HG02623 (cell line): Measurements from ENCODE around the gene TENM4.
"Not testable (repeated sequence)": the region's sequence is repeated elsewhere in the genome, so short reads cannot be mapped to it uniquely, and the experiment has no call there.

ENCODE experiments used
- ATAC-seq: cut with Tn5 transposase; IDR thresholded peaks from one replicate; pipeline ENCODE4 v1.9.1; 2021; ENCODE audit warnings: moderate library complexity; ENCODE audit not compliant: unreplicated experiment

The TENM4 gene

DNA sequence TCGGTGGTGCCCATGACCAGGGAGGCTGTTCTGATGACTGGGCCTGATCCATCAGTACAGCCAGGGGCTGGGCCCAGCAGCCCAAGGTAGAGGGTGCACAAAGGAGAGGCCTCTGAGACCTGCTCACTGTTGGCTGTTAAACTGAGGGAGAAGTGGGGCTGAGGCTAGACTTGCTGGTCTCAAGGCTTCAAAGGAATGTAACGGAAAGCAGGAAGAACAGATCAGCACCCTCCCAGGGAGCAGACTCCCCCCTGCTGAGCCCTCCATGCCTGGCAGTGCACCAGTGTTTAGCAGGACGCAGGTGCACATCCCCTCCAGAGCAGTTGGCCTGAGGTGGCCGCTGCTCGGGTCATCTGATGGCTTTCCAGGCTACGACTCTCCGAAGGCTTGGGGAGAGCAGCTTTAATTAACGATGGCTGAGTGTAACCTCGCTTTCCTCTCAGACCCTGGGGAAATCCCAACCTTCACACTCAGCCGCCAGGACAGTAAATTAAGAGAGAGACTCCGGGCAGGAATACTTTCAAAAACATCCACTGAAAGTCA is 610.5 kb downstream of the TENM4 start:
- ATAC-seq: no peak

DNA sequence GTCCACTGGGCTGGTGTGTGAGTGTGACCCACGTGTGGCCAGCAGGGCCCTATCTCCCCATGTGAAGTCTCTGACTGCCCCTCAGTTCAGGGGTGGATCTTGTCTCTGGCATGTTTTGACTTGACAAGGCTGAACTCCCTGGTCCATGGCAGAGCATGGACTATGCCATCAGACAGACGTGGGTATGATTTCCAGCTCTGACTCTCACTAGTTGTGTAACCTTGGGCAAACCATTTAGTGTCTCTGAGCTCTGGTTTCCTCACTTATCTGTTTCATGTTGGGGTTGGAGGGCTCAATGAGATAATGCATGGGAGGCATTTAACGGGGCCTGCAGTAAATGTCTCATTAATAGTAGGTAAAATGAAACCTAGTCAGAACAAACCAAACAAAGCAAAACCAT is 611.7 kb downstream of the TENM4 start:
- ATAC-seq: no peak

DNA sequence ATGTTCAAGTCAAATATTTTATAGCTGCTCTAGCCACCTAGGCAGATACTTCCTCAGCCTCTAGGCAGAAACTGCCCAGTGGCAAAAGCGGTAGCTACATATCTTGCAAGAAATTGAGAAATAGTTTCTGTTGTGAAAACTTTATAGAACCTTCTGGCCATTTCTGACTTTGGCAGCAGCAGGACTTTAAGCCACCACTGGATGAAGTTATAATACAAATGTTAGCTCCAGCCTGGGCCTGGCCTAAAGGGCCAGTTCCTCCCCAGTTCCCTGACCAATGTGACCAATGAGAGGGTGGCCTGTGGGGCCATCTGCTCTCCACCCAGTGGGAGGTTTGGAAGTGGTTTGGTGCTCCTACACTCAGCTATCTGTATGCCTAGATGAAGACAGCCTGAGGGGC is 612.2 kb downstream of the TENM4 start:
- no peak for ATAC-seq

DNA sequence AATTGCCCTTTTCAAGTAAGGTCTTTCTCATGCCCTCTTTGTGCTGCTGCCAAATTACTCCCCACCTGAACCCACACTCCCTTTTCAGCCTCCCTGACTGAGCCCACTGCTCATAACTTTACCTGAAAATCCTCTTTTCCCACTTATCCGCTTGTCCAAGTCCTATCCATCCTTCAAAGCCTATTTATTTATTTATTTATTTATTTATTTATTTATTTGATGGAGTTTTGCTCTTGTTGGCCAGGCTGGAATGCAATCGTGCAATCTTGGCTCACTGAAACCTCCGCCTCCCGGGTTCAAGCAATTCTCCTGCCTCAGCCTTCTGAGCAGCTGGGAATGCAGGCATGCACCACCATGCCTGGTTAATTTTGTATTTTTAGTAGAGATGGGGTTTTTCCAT is 613.5 kb downstream of the TENM4 start:
- ATAC-seq: not testable (repeated sequence)

DNA sequence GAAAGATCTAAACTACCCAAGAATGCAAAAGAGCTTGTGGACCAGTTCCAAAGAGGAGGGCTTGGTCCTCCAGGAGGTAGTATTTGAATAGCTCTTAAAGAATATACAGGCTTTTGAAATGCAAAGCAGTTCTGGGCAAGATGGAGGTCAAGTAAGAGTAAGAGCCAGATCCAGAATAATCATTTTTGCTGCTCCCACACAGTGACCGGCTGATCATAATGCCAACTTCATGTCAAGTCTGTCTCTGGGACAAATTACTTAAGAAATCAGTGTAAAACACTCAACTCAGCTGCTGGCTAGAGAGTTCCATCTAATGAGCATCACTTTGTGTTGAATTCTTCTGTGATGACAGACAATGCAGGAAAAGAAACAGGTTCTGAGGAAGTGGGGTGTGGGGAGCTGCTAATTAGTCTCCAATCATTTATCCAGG is 615.2 kb downstream of the TENM4 start:
- ATAC-seq: no peak

DNA sequence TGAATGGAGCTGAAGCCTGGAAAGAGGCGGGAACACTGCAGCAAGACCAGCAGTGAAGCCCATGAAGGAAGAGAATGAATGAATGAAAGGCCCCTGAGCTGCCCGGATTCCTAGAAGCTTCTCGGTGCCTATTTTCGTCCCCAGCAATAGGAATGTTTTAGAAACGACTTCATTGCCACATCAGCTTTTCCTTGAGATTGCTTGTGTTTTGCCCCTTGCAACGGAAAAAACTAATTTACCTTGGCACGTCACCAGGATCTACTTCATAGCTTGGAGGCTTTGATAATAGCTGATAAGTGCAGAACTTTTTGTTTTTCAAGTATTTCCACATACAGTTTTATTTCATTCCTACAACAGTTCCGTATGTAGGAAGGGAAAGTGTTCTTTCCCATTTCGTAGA is 617.2 kb downstream of the TENM4 start:
- ATAC-seq: no peak

DNA sequence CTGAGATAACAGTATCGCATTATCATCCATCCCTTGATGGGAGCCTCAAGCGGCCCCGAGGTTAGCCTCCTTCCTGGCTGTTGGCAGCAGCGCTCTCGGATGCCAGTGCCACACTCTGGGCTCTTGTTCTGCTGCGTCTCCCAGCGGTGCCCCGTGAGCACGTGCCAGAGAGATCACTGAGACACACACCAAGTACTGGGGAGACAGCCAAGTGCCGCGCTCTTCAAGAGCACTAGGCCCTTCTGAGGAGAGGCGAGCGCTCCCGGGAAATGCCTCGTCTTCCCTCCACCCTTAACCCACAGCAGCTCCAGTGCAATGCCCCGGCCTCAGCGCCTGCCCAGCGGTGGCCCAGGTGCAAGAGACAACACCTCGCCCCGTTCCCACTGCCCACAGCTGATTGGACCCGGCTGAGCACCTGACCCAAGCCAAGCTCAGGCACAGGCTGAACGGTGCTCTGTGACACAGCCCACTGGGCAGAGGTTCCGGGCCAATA is 617.9 kb downstream of the TENM4 start:
- no peak for ATAC-seq

DNA sequence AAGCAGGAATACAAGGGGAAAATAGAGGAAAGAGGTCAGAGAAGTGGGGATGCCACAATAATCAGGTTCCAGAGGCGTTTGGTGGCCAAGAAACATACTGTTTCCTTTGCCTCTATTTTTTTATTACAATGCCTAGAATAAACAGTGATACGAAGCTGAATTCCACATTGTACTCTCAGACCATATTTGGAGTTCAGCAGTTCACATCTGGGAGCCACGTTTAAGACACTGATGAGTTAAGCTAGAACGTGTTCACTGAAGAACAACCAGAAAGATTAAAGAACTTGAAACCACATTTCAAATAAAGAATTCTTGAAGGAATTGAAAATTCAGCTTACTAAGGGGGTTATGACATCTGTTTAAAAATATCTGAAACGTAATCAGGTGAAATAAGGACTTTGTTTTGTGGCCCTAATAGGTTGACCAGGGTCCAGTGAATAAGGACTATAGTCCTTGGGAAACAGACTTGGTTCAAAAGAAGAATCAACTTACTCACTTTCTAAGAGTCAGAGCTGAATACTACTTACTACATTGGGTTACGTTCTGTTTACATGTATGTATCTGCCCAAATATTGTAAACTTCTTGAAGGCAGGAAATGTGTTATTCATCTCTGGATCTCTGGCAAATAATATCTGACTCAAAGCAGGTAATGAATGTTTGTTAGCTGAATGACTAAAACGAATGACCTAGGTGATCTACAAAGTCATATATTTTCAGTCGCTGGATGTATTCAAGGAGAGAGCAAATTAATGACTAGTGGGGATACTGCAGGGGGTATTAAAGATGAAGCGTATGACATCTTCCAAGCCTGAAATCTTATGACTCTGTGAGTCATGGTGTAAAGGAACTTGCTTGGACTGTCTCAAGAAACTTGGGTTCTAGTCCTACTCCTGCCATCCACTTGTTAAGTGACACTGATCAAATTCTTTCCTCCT is 619.2 kb downstream of the TENM4 start:
- no peak for ATAC-seq

DNA sequence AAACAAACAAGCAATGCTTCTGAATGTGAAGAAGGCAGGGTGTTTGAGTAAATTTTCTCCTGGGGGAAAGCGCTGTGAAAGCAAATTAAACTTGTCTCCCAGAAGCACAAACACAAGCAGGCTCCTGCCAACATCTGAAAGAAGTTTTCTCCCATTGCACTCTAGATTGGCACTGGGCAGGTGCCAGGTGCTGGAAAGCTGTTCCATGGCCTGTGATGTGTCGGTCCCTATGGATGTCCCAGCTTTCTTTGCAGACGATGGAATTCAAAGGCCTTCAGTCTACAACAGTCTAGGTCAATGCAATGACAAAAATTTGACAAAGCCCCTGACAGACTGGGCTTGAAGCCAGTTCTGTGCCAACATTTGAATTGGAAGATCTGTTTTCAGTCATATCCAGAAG is 620.1 kb downstream of the TENM4 start:
- ATAC-seq: no peak

DNA sequence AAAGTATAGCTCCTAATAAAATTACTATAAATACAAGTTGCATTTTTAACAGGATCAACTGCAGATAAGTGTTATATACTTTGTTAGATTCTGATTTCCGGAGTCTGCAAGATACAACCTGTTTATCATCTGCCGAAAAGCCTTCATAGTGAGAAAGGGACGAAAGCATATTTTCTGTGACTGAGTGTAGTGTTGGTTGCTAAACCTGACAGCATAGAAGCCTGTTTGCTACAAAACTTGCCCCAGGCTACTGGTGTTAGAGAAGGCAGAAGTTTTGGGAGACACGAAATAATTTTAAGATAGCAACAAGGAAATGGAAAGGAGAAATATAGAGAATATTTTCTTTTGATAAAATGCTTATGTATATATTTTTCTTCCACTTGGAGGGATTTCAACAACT is 622.6 kb downstream of the TENM4 start:
- ATAC-seq: no peak

DNA sequence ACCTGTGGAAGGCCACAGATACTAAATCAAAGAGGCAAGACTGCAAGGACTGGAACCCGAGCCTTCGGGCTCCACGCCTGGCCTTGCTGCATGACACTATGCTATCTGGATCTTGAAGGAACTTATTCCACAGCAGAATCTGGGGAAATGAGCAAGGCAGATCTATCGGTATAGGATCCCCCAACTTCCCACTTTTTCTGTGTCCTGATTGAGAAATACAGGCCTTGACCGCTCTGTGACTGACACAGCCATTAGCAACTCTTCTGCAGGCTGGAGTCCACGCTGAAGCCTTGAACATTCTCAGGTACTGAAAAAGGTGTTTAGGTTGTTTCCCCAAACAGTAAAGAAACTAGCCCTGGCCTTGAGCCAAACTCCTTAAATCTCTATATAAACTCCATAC is 625.0 kb downstream of the TENM4 start:
- no peak for ATAC-seq

DNA sequence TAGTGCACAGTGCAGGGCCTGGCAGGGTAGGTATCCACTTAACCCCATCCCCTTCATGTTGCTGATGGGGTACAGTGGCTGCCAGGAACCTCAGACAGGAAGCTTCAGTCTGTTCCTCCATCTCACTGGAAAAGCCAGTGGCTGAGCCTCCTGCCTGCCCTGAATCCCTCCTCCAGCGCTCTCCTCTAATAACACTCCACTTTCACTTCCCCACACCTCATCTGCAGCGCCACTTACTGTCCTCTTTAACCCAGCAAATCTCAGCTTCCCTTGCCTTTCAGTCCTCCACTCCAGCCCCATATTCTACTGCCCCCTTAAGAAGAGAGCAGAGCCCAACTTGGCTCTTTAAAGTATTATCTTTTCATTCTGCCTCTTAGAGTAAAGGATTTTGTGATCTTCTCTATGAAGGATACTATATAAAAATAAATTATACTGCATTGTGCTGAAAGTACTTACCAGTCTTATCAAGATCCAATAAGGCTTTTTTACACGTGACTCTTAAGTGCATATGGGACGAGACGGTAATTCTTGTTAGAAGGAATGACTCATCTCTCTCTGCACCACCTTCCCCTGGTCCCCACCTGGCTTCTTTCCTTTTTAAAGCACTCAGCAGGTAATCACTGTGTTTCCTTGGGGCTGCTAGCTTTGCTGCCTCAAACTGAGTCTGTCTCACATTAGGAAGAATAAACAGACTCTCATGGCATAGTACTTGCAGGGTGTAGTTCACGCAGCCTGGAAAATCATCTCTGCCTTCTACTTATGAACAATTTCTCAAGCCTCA is 628.1 kb downstream of the TENM4 start:
- no peak for ATAC-seq

DNA sequence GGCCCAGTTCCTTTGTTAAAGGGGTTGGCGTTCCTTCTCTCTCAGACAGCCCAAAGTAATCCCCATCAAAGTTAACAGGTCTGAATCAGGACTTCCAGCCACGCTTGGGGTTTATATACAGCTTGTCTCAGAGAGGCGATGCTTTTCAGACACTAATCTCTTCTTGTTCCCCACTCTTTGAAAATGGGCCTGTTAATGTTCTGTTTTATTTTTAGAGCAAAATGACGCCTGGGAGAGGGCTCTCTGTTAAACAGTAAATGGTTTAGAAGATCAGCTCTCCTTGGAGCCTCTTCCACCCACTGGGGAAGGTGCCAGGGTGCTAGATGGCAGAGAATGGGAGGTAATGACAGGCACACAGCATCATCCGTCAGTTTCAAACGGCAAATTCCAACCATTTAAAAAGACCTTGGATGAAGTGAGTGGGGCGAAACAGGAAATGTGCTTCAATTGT is 630.2 kb downstream of the TENM4 start:
- no peak for ATAC-seq

DNA sequence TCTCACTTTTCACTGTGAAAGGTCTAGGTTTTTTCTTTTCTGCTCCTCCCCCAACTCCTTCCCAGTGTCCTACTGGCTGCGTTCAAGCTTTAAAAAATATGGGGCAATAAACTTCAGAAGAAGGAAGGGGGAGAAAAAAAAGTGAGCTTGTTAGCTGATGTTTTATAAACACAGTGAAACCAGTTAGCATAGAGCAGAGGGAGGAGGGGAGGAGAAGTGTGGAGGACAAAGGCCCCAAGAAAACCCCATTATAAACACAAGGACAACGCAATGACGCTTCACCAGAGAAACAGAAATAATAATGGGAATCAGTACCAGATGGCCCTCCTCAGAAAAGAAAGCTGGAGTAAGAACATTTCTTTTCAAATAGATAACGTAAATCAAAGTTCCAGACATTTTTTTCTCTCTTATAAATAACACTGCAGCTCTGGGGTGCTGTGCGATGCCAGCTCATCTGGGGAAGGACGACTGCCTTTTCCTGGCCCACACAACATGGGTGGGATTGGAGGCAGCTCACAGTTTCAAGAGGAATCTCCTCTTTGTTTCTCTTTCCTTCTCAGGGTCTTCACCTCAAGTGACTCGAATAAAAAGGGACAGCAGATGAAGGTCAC is 630.8 kb downstream of the TENM4 start:
- no peak for ATAC-seq

DNA sequence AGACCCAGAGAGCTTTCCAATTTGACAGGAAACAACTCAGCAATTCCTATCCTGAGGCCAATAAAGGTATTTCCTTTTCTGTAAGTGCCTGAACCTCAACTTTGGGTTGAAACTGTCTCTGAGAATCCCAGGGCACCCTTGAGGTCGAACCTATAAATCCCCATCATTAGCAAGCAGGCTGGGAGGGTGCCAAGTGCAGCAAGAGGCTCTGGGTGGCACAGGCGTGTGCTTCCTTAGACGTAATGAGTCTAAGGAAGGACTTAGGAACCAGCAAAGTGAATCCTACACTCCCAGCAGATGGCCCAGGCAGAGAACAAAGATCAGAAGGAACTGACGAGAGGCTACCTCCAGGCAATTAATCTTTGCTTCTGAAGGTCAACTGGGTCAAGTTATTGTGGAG is 631.9 kb downstream of the TENM4 start:
- ATAC-seq: no peak

DNA sequence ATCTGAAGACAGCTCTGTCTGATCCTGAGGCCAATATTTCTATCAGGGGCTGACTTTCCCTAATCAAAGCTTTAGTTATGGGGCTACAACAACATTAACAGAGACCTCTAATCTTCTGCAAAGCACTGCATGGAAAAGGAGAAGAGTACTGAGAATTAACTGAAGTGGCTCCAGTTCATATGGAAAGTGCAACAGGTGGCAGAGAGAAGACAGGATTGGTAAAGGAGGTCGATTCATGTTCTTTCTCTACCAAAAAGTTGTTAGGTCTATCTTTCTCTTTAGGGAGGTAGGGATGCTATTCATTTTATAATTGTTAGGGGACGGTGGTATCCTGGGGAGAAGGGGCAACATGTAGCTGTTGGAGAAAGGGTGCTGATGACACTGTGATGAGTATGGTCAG is 633.5 kb downstream of the TENM4 start:
- no peak for ATAC-seq

DNA sequence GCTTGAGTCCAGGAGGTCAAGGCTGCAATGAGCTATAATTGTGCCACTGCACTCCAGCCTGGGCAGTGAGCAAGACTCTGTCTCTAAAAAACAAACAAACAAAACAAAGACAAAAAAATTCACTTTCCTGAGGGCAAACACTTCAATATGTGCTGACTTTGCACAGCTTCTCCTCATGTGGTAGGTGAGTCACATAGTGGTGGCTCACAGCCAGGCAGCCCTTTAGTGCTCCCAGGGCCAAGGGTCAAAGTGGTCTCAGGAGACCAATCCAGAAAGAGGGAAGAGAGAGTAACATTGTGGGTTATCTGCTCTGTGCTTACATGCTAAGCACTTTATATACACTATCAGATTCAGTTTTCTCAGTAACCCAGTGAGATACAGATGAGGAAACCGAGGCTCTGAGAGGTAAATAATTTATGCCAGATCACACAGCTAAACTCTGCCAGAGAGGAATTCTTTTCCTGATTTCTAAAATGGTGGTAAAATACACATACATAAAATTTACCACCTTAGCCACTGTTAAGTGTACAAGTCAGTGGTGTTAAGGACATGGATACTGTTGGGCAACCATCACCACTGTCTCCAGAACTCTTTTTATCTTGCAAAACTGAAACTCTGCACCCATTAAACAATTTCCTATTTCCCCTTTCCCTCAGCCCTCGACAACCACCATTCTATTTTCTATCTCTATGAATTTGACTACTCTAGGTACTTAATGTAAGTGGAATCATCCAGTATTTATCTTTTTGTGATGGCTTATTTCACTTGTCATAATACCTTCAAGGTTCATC is 634.4 kb downstream of the TENM4 start:
- no peak for ATAC-seq

DNA sequence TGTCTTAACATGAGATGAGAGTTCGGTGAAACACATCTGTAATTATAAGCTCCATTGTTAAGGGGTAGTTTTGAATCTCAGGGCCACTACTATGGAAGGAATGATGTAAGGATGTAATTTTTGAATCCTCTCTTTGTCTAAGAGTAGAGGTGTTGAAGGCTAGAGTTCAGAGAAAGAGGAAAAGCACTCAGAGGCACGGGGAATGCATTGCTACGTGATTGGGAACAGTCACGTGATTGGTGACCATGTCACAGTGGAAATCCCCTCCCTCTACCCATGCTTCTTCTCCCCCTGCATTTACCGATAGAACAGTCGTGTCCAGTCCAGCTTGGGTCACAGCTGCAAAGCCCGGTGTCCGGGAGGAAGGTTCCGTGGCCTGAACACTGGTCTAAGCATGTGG is 635.8 kb downstream of the TENM4 start:
- no peak for ATAC-seq

DNA sequence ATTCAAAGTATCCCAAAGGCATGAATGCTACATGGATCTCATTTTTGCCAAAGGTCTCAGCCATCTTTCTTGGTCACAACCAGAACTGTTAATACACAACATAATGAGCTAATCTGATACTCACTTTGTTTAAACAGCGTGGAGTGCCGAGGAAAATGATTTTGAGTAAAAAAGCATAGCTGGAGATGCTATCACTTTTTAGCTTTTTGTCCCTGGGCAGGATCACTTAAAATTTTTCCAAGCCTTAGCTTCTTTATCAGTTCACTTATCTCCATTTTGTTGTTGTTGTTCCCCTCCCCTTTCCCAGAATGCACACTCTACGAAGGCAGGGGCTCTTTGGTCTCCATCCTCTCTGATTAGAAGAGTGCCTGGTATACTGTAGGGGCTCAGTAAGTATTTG is 636.8 kb downstream of the TENM4 start:
- no peak for ATAC-seq

DNA sequence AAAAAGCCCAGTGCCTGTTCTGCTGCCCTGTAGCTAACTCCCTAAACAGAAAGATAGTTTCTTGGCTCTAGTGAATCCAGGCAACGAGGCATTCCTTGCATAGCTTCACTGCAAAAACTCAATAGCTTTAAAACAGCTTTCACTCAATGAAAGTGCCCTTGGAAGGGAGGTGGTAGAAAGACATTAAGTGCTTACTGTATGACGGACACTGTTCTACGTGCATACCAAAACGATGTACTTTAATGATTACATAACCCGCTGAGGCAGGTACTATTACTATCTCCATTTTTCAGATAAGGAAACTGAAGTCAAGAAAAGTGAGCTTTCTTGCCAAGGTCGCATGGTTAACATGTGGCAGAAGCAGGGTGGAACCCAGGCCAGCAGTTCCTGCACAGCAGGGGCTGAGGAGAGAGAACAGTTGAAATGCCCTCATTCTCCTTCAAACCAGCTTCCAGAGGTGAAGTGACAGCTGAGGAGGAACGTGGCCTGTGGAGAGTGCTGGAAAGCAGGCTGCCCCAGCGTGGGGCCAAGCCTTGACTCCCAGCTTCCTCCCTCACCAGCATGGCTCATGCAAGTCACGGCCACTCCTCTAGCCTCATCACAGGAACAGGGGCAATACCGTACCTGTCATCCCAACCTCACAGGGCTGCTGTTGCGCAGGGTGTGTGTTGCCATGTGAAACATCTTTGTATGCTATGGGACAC is 638.6 kb downstream of the TENM4 start:
- ATAC-seq: no peak
